C4-2B (cell line): ENCODE results near the gene TCP11.
"Not testable (repeated sequence)": the region's sequence is repeated elsewhere in the genome, so short reads cannot be mapped to it uniquely, and the experiment has no call there.

Source experiments
- H3K27ac ChIP-seq: fragments of 450-650 bp; 2 replicates; pipeline ENCODE4 v1.5.1; 2017
- ZFX ChIP-seq: fragments of 450-650 bp; IDR thresholded peaks from 2 replicates; pipeline ENCODE4 v1.6.1; 2017
- TF ChIP-seq, protein P1 (sequence below): fragments of 450-650 bp; conservative IDR thresholded peaks from 2 replicates; pipeline ENCODE4 v1.5.1; 2017; ENCODE audit warnings: mild to moderate bottlenecking

The TCP11 gene

DNA sequence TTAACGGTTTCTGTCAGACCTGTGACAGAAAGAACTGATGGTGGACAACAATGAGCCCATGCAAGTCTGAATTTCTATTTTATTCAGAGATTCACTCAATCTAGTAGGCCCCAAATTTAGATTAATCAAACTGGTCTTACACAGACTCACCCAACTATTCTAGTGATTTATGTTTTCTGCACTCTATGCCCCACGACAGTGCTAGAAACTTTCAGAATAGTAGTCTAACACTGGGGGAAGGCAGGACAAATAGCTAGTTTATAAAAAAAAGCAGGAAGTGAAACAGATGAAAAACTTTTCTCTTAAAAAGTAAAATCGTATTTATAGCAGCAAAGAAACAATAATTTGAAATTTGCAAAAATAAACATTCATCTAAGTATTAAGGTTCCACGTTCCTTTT lies 5.0 kb downstream of the TCP11 start:
- TF ChIP-seq, protein P1, sequence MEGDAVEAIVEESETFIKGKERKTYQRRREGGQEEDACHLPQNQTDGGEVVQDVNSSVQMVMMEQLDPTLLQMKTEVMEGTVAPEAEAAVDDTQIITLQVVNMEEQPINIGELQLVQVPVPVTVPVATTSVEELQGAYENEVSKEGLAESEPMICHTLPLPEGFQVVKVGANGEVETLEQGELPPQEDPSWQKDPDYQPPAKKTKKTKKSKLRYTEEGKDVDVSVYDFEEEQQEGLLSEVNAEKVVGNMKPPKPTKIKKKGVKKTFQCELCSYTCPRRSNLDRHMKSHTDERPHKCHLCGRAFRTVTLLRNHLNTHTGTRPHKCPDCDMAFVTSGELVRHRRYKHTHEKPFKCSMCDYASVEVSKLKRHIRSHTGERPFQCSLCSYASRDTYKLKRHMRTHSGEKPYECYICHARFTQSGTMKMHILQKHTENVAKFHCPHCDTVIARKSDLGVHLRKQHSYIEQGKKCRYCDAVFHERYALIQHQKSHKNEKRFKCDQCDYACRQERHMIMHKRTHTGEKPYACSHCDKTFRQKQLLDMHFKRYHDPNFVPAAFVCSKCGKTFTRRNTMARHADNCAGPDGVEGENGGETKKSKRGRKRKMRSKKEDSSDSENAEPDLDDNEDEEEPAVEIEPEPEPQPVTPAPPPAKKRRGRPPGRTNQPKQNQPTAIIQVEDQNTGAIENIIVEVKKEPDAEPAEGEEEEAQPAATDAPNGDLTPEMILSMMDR: no peak
- no peak for TF ChIP-seq ZFX
- H3K27ac ChIP-seq: no peak overlapping the region

DNA sequence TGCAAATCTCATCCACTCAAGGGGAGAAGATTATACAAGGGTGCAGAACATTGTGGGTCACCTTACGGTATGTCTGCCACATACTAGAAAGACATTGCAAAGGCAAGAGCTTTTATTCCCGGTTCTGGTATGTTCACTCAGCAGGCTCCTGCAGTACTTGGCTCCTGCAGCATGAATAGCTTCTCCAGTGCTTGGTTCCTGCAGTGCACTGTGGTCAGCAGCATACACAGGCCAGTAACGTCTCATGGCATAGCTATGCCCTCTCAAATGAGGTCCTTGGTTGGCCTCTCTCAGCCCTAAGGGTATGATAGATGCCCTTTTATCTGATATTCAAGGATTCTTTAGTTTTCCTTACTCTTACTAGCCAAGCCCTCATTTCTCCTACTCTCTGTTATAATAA lies 12.6 kb downstream of the TCP11 start:
- no peak for TF ChIP-seq ZFX
- TF ChIP-seq, protein P1: no peak
- H3K27ac ChIP-seq: no peak overlapping the region

DNA sequence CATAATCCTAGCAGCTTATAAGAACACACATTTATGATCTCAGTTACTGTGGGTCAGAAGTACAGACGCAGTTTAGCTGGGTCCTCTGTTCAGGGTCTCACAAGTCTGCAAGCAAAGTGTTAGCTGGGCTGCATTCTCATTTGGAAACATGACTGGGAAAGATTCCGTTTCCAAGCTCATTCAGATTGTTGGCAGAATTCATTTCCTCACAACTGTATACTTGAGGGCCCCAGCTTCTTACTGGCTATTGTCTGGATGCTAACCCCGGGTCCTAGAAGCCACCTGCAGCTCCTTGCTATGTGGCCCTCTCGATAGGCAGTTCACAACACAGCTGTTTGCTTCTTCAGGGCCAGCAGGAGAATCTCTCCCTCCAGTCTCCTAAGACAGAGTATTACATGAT lies 13.1 kb downstream of the TCP11 start:
- TF ChIP-seq, protein P1: no peak
- no peak for TF ChIP-seq ZFX
- no peak overlapping the region for H3K27ac ChIP-seq

DNA sequence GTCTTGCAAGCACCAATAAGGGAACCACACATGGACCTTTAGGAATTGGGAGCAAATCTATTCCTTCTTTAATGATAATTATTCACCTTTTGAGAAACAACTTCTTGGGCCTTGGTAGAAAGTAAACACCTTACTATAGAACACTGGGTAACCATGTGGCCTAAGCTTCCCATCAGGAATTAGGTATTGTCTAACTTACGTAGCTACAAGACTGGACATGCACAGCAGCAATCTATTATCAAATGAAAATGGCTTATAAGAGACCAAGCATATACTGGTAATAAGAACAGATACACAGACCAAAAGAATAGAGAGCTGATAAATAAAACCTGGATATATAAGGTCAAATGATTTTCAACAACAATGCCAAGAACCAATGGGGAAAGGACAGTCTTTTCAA lies 16.8 kb downstream of the TCP11 start:
- no peak for TF ChIP-seq ZFX
- TF ChIP-seq, protein P1: no peak
- no peak overlapping the region for H3K27ac ChIP-seq

DNA sequence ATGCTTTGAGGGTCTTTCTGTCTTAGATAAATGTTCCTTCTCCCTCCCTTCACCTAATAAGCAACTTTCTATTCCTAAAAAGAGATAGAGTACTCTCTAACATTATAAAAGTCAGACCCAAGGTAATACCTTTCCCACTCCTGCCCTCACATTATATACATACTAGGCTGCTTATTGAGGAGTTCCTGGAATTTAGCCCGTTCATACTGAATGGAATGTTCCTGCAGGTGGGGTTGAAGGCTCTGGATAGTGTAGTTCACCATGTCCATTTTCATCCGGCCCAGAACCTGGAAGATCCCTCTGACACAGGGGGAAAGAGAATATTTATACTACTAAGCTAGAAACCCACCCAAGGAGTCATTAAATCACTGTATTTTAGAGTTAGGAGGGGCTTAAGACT lies 20.4 kb downstream of the TCP11 start:
- no peak overlapping the region for H3K27ac ChIP-seq
- TF ChIP-seq, protein P1: no peak
- no peak for TF ChIP-seq ZFX

DNA sequence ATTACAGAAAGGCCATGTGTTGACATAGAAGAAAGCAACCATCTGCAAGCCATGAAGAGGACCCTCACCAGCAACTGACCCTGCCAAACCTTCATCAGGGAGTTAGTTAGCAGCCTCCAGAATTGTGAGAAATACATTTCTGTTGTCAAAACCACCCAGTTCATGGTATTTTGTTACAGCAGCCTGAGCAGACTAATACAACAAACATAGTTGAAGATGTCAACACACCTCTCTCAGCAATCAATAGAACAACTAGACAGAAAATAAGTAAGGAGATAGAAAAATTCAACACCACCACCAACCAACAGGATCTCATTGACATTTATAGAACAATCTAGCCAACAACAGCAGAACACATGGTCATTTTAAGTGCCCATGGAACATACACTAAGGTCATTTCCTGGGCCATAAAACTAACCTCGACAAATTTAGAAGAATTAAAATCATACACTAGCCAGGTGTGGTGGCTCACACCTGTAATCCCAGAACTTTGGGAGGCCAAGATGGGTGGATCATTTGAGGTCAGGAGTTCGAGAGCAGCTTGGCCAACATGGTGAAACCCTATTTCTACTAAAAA lies 32.7 kb downstream of the TCP11 start:
- H3K27ac ChIP-seq: no peak overlapping the region
- TF ChIP-seq, protein P1: no peak
- no peak for TF ChIP-seq ZFX

DNA sequence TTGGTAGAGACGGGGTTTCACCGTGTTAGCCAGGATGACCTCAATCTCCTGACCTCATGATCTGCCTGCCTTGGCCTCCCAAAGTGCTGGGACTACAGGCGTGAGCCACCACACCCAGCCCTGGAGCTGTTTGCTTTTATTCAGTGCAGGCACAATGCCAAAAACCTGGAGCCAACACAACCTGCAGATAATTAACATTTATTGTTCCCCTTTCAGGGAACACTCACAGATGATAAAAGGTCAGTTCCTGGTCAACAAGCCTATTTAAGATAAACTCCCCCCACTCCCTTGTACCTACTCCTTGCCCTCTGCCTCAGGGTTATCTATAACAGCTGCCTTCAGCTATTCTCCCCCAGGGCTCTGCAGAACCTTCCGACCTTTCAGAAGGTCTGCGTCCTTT lies 33.4 kb downstream of the TCP11 start:
- H3K27ac ChIP-seq: not testable (repeated sequence)

DNA sequence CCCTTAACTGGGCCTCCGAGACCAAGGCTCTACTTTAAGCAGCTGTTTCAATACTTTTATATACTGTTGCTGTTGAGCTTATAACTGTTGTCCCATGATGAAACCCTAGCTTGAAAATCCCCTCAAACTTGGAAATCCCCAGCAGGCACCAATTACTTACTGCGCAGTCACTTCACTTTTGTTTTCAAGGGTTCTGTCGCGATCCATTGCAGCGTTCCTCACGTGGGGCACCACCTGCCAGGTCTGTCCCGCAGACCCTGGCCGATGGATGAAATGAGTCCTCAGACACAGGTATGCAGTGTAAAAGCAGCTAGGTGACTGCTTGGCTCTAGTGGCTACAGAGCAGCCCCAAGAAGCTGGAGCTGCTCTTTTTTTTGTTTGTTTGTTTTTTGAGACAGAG lies 33.9 kb downstream of the TCP11 start:
- H3K27ac ChIP-seq: not testable (repeated sequence)

DNA sequence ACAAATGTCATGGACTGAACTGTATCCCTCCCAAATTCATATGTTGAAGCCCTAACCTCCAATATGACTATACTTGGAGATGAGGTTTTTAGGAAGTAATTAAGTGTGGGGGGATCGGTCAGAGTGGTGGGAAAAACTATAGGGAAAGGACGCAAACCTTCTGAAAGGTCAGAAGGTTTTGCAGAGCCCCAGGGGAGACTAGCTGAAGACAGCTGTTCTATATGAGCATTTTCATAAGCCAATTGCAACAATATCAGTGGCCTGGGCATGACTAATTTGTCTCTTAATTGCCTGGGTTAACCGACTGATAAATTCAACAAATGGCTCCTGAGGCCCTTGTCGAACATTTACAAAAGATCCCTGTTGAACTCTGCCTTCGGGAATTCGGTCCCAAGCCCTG lies 35.1 kb downstream of the TCP11 start:
- not testable (repeated sequence) for H3K27ac ChIP-seq
